Prostate gland (tissue), 2 donors: ENCODE measurements around the gene POFUT1.

Experiments used
- CTCF ChIP-seq, 4 experiments: fragments of 200-600 bp in 2 of 4; fragments of 450-650 bp in 2 of 4; sonication (generic) in 2 of 4; IDR thresholded peaks; 1 replicate in 3 of 4; 2 replicates in 1 of 4; pipeline ENCODE4 v1.5.1; 2016 to 2019; ENCODE audit warnings: antibody characterized with exemption in 4 of 4, mild to moderate bottlenecking in 2 of 4, moderate library complexity in 2 of 4
- POLR2A ChIP-seq: fragments of 450-650 bp; IDR thresholded peaks from one replicate; pipeline ENCODE4 v1.6.1; 2016; ENCODE audit warnings: antibody characterized with exemption, mild to moderate bottlenecking
- POLR2AphosphoS5 ChIP-seq: sonication (generic); formaldehyde crosslinking; IDR thresholded peaks from one replicate; pipeline ENCODE4 v1.6.1; 2017; ENCODE audit warnings: antibody characterized with exemption

GRCh38 chr20:32192698-32193097 lies 15.0 kb upstream of the POFUT1 start:
- no peak for TF ChIP-seq CTCF (IDR thresholded peaks at IDR 0.05)
- no peak for TF ChIP-seq POLR2A
- no peak for TF ChIP-seq POLR2AphosphoS5
